H1 (cell line): ENCODE data around the gene PLBD1. TPM values are rescaled to one million over a fixed set of nuclear protein-coding genes. Genes with fewer than 3 reads are reported as not detected.

ENCODE experiments used
- CTCF ChIA-PET: fragments of 300-600 bp; sonication (Branson Sonifier 250); formaldehyde crosslinking; loops from one replicate; lab custom pipeline; 2021; ENCODE audit not compliant: partially characterized antibody; lab: Charles Lee
- POLR2A ChIA-PET: fragments of 300-600 bp; sonication (Branson Sonifier 250); formaldehyde crosslinking; loops from one replicate; lab custom pipeline; 2021; ENCODE audit warnings: inconsistent platforms; ENCODE audit not compliant: partially characterized antibody; lab: Charles Lee
- DNase-seq, 2 experiments: peaks; one replicate each; pipeline versions ENCODE4 v3.0.0 to v3.0.0-alpha.2; 2010 to 2022; ENCODE audit warnings: low spot score in 2 of 2, low read depth in 1 of 2, mixed read lengths in 1 of 2
- FAIRE-seq: peaks from 2 replicates; lab custom pipeline; 2011; peaks lifted over from hg19 to GRCh38; lab: Jason Lieb, UNC
- H2AFZ ChIP-seq: 2 replicates; pipeline ENCODE4 v1.8.1; 2012; ENCODE audit warnings: low read length, inconsistent platforms
- H2AK5ac ChIP-seq: 2 replicates; pipeline ENCODE4 v1.6.1; 2013; ENCODE audit warnings: low read depth, low read length
- H2BK120ac ChIP-seq: replicated peaks from 2 replicates; pipeline ENCODE3; 2013; ENCODE audit warnings: low read depth, low read length, inconsistent platforms
- H2BK12ac ChIP-seq: 2 replicates; pipeline ENCODE4 v1.6.1; 2013; ENCODE audit warnings: low read depth, low read length
- H2BK15ac ChIP-seq: 2 replicates; pipeline ENCODE4 v1.6.1; 2013; ENCODE audit warnings: low read length
- H2BK20ac ChIP-seq: 2 replicates; pipeline ENCODE4 v1.6.1; 2013; ENCODE audit warnings: low read length
- H2BK5ac ChIP-seq: 2 replicates; pipeline ENCODE4 v1.6.1; 2013; ENCODE audit warnings: low read depth, low read length
- H3K14ac ChIP-seq: 2 replicates; pipeline ENCODE4 v1.6.1; 2013; ENCODE audit warnings: inconsistent platforms; ENCODE audit not compliant: insufficient read length
- H3K18ac ChIP-seq: 2 replicates; pipeline ENCODE4 v1.6.1; 2013; ENCODE audit warnings: low read length; ENCODE audit errors: extremely low read depth
- H3K23ac ChIP-seq: 2 replicates; pipeline ENCODE4 v1.6.1; 2013; ENCODE audit warnings: inconsistent platforms; ENCODE audit not compliant: insufficient read length
- H3K23me2 ChIP-seq: 2 replicates; pipeline ENCODE4 v1.6.1; 2013; ENCODE audit warnings: low read depth, low read length
- H3K27ac ChIP-seq: 2 replicates; pipeline ENCODE4 v1.6.1; 2011; ENCODE audit warnings: low read depth, low read length, inconsistent platforms
- H3K27me3 ChIP-seq, 4 experiments: replicated peaks in 1 of 4; 1 replicate in 1 of 4; 2 replicates in 3 of 4; pipeline versions ENCODE4 v1.6.1 to v1.8.1; 2011 to 2013; ENCODE audit warnings: low read length in 3 of 4, mild to moderate bottlenecking in 3 of 4, inconsistent platforms in 2 of 4, mixed read lengths in 2 of 4, moderate library complexity in 1 of 4; ENCODE audit not compliant: control insufficient read depth in 3 of 4, insufficient read depth in 3 of 4; ENCODE audit errors: extremely low read depth in 1 of 4
- H3K36me3 ChIP-seq, 4 experiments: 2 replicates each; pipeline versions ENCODE4 v1.6.1 to v1.8.1; 2011 to 2013; ENCODE audit warnings: mild to moderate bottlenecking in 4 of 4, low read length in 3 of 4, moderate library complexity in 2 of 4, control low read depth in 1 of 4, inconsistent platforms in 1 of 4; ENCODE audit not compliant: insufficient read depth in 4 of 4, control insufficient read depth in 2 of 4
- H3K4ac ChIP-seq: replicated peaks from 2 replicates; pipeline ENCODE3; 2013; ENCODE audit warnings: low read length, low read depth, mixed read lengths, inconsistent platforms; ENCODE audit not compliant: insufficient read length
- H3K4me1 ChIP-seq, 4 experiments: replicated peaks in 1 of 4; 1 replicate in 1 of 4; 2 replicates in 3 of 4; pipeline versions ENCODE4 v1.6.1 to v1.8.1; 2011 to 2013; ENCODE audit warnings: low read length in 3 of 4, inconsistent platforms in 2 of 4, mixed read lengths in 1 of 4; ENCODE audit not compliant: insufficient read depth in 4 of 4, control insufficient read depth in 3 of 4
- H3K4me2 ChIP-seq, 2 experiments: 2 replicates each; pipeline versions ENCODE4 v1.6.1 to v1.8.1; 2011 to 2013; ENCODE audit warnings: low read depth in 2 of 2, low read length in 2 of 2, control low read depth in 1 of 2, inconsistent platforms in 1 of 2, mild to moderate bottlenecking in 1 of 2; ENCODE audit not compliant: insufficient read depth in 1 of 2
- H3K4me3 ChIP-seq, 4 experiments: fragments of 200-600, 300-600 bp in 1 of 4; sonication (generic), shearing (Covaris generic), sonication (Bioruptor Twin) in 1 of 4; 2 replicates each; pipeline versions ENCODE4 v1.5.1 to v1.8.1; 2011 to 2016; ENCODE audit warnings: low read length in 4 of 4, low read depth in 3 of 4, control low read depth in 2 of 4, inconsistent platforms in 2 of 4, mild to moderate bottlenecking in 2 of 4, mixed read lengths in 1 of 4, moderate library complexity in 1 of 4; ENCODE audit not compliant: insufficient read depth in 2 of 4; ENCODE audit errors: extremely low read depth in 1 of 4
- H3K56ac ChIP-seq: replicated peaks from 2 replicates; pipeline ENCODE3; 2013; ENCODE audit warnings: low read depth, mild to moderate bottlenecking, mixed read lengths, low read length, inconsistent platforms; ENCODE audit not compliant: insufficient read length
- H3K79me1 ChIP-seq: 2 replicates; pipeline ENCODE4 v1.6.1; 2013; ENCODE audit warnings: low read depth, low read length, control low read depth
- H3K79me2 ChIP-seq, 2 experiments: 2 replicates each; pipeline versions ENCODE4 v1.6.1 to v1.8.1; 2012 to 2013; ENCODE audit warnings: low read length in 2 of 2, mild to moderate bottlenecking in 2 of 2, inconsistent platforms in 1 of 2; ENCODE audit not compliant: insufficient read depth in 2 of 2, control insufficient read depth in 1 of 2
- H3K9ac ChIP-seq, 4 experiments: replicated peaks in 1 of 4; 1 replicate in 1 of 4; 2 replicates in 3 of 4; pipeline versions ENCODE4 v1.6.1 to v1.8.1; 2011 to 2013; ENCODE audit warnings: low read depth in 3 of 4, low read length in 3 of 4, control low read depth in 2 of 4, mild to moderate bottlenecking in 2 of 4, moderate library complexity in 2 of 4, inconsistent platforms in 1 of 4; ENCODE audit errors: extremely low read depth in 1 of 4
- H3K9me3 ChIP-seq, 2 experiments: 2 replicates each; pipeline versions ENCODE4 v1.6.1 to v1.8.1; 2012 to 2013; ENCODE audit warnings: mild to moderate bottlenecking in 2 of 2, moderate library complexity in 2 of 2, control low read depth in 1 of 2, inconsistent platforms in 1 of 2, low read depth in 1 of 2, low read length in 1 of 2, mixed read lengths in 1 of 2; ENCODE audit not compliant: insufficient read depth in 2 of 2
- H4K20me1 ChIP-seq, 2 experiments: replicated peaks in 1 of 2; 2 replicates each; pipeline versions ENCODE3 to v1.8.1; 2011 to 2013; ENCODE audit warnings: inconsistent platforms in 2 of 2, low read length in 2 of 2, mild to moderate bottlenecking in 1 of 2; ENCODE audit not compliant: insufficient read depth in 2 of 2, control insufficient read depth in 1 of 2
- H4K5ac ChIP-seq: 2 replicates; pipeline ENCODE4 v1.6.1; 2013; ENCODE audit warnings: low read length, low read depth, mixed read lengths, inconsistent platforms; ENCODE audit not compliant: insufficient read length
- H4K8ac ChIP-seq: 2 replicates; pipeline ENCODE4 v1.8.0; 2013; ENCODE audit warnings: mild to moderate bottlenecking, moderate library complexity, low read length, inconsistent platforms; ENCODE audit not compliant: insufficient read depth; ENCODE audit errors: extremely low read depth
- H4K91ac ChIP-seq: replicated peaks from 2 replicates; pipeline ENCODE3; 2013; ENCODE audit warnings: low read length, mixed read lengths, inconsistent platforms; ENCODE audit not compliant: insufficient read length
- BCL11A ChIP-seq, 2 experiments: IDR thresholded peaks; one replicate each; pipeline ENCODE4 v1.6.1; 2011; ENCODE audit warnings: low read depth in 2 of 2, low read length in 2 of 2, mild to moderate bottlenecking in 2 of 2
- CHD1 ChIP-seq: IDR thresholded peaks from 2 replicates; pipeline ENCODE4 v1.6.1; 2012; ENCODE audit warnings: low read depth, low read length, improper control_type of control experiment
- CHD2 ChIP-seq: IDR thresholded peaks from 2 replicates; pipeline ENCODE4 v1.6.1; 2012; ENCODE audit warnings: low read length, improper control_type of control experiment
- EZH2 ChIP-seq: fragments of 200-600 bp; sonication (generic); IDR thresholded peaks from 2 replicates; pipeline ENCODE4 v1.7.1; 2012; ENCODE audit warnings: low read depth, mild to moderate bottlenecking, moderate library complexity, low read length, inconsistent platforms; ENCODE audit not compliant: severe bottlenecking
- JUN ChIP-seq: IDR thresholded peaks from 2 replicates; pipeline ENCODE4 v1.6.1; 2011; ENCODE audit warnings: low read depth, mild to moderate bottlenecking, improper control_type of control experiment, low read length
- KDM1A ChIP-seq: fragments of 200-600, 300-600 bp; sonication (generic); IDR thresholded peaks from 2 replicates; pipeline ENCODE4 v1.7.1; 2016; ENCODE audit warnings: mild to moderate bottlenecking, low read length, borderline replicate concordance
- KDM4A ChIP-seq: IDR thresholded peaks from one replicate; pipeline ENCODE4 v1.7.1; 2012; ENCODE audit warnings: low read depth, mild to moderate bottlenecking, moderate library complexity, low read length, inconsistent platforms; ENCODE audit not compliant: severe bottlenecking
- NANOG ChIP-seq: IDR thresholded peaks from 2 replicates; pipeline ENCODE4 v1.6.1; 2011; ENCODE audit warnings: low read length, low read depth, mild to moderate bottlenecking, inconsistent platforms; ENCODE audit not compliant: insufficient read depth, poor library complexity, severe bottlenecking
- NRF1 ChIP-seq: IDR thresholded peaks from 2 replicates; pipeline ENCODE4 v1.6.1; 2011; ENCODE audit warnings: mild to moderate bottlenecking, low read depth, low read length, improper control_type of control experiment
- RFX5 ChIP-seq: IDR thresholded peaks from 2 replicates; pipeline ENCODE4 v1.6.1; 2011; ENCODE audit warnings: low read depth, low read length, improper control_type of control experiment, borderline replicate concordance
- TCF12 ChIP-seq: IDR thresholded peaks from 2 replicates; pipeline ENCODE4 v1.6.1; 2011; ENCODE audit warnings: low read depth, mild to moderate bottlenecking, low read length
- USF2 ChIP-seq: IDR thresholded peaks from 2 replicates; pipeline ENCODE4 v1.6.1; 2011; ENCODE audit warnings: low read length, improper control_type of control experiment
- YY1 ChIP-seq: IDR thresholded peaks from 2 replicates; pipeline ENCODE4 v1.6.1; 2011; ENCODE audit warnings: low read depth, mild to moderate bottlenecking, low read length
- WGBS, 2 experiments: shearing (Covaris generic) in 1 of 2; methylation state at CpG; one replicate each; pipeline versions ENCODE4 v1.1.6 to v1.1.7; 2013 to 2015; ENCODE audit warnings: low lambda C conversion rate in 2 of 2, mixed read lengths in 2 of 2, inconsistent platforms in 1 of 2, low coverage in 1 of 2, missing lambda C conversion rate in 1 of 2; ENCODE audit not compliant: insufficient replicate concordance in 2 of 2, insufficient coverage in 1 of 2, insufficient read length in 1 of 2; ENCODE audit errors: extremely low coverage in 1 of 2, missing lambda C conversion rate in 1 of 2; 5-methylcytosine and 5-hydroxymethylcytosine counted together
- polyA plus RNA-seq, 7 experiments: library from polyadenylated mRNA; depleted of rRNA in 3 of 7; stranded (reverse) in 5 of 7; unstranded in 2 of 7; fragments of >200 nt in 5 of 7; fragments of 200-250 nt in 2 of 7; gene quantifications; 1 replicate in 5 of 7; 2 replicates in 1 of 7; 4 replicates in 1 of 7; pipeline versions ENCODE4 v1.2.1 to v1.2.3, GENCODE V29; 2011 to 2013; ENCODE audit warnings: missing spikeins in 2 of 7, mixed read lengths in 2 of 7
- total RNA-seq: library from RNA; stranded (reverse); fragmentation: NEBNext Ultra II Directional; extraction: Animal tissue kit (Norgen Biotek cat#: 25700); gene quantifications from 2 replicates; pipeline ENCODE4 v1.2.1, GENCODE V29; 2021

Gene PLBD1
- total and polyA plus RNA-seq, 2 of the 8 experiments (the other 6 are each of a cell fraction or from before 2014, with no cell fraction given) = 6.3 to 12.3 TPM

DNA sequence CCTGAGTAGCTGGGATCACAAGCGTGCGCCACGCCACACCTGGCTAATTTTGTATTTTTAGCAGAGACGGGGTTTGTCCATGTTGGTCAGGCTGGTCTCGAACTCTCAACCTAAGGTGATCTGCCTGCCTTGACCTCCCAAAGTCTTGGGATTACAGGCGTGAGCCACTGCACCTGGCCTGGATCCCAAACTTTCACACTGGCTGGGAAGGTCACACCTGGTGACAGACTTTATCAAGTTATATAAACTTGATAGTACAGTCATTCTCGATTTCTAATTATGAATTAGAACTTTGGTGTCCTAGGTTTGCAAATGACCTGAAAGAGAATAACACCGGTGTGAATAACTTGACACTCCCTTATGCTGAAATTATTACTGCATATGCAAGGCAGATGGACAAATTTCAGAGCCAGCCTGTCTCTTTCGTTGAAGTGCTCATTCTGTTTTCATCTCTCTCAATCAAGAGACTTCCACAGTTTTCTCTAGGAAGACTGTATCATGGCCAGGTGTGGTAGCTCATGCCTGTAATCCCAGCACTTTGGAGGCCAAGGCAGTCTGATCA is 5.9 kb downstream of the PLBD1 start:
- no peak overlapping the region for H4K5ac ChIP-seq
- WGBS, 2 experiments = 83% methylated on average over 9 of the region's 9 CpGs; no CpG with 5 or more reads in 1 of the 2 experiments
- no peaks in the 10 kb centered on the region for H3K79me1 ChIP-seq
- H2AK5ac ChIP-seq = no peak overlapping the region
- no peak overlapping the region for H3K4ac ChIP-seq
- no peak overlapping the region for H3K4me2 ChIP-seq
- no peaks in the 10 kb centered on the region for H4K20me1 ChIP-seq
- no peaks in the 10 kb centered on the region for H3K9me3 ChIP-seq
- H3K23me2 ChIP-seq = no peaks in the 10 kb centered on the region
- no peak overlapping the region for H3K56ac ChIP-seq
- DNase-seq (no peak), FAIRE-seq (no peak)
- no peak overlapping the region for H3K23ac ChIP-seq
- H3K14ac ChIP-seq = no peak overlapping the region
- no peak overlapping the region for H3K9ac ChIP-seq
- 0 out of 7 replicates have a peak, but pooled peaks cover 0 to under 1% (median 0%) of the 10 kb centered on the region in 4 experiments for H3K27me3 ChIP-seq
- no peaks in the 10 kb centered on the region for H3K36me3 ChIP-seq
- no peak overlapping the region for H2BK5ac ChIP-seq
- H3K27ac ChIP-seq = no peak overlapping the region
- ChIA-PET POLR2A (interaction anchor here (0.8 to 1.1 kb wide), 2 partner anchors 9 to 16 kb away, joined by 3 read pairs; no protein-coding TSS in a partner anchor), CTCF (interaction anchor here (4.5 kb wide), 1 partner anchor 10 kb away, joined by 24 read pairs; no protein-coding TSS in a partner anchor)
- H2BK12ac ChIP-seq = no peak overlapping the region
- no peak overlapping the region for H4K91ac ChIP-seq
- no peaks in the 10 kb centered on the region for H3K79me2 ChIP-seq
- H3K4me1 ChIP-seq = no peaks in the 10 kb centered on the region; a peak in 2 of 7 replicates
- no peak overlapping the region for H3K4me3 ChIP-seq
- H3K18ac ChIP-seq = no peak overlapping the region
- no peak overlapping the region for H2BK20ac ChIP-seq
- H2AFZ ChIP-seq = no peak overlapping the region
- H4K8ac ChIP-seq = no peak overlapping the region
- H2BK15ac ChIP-seq = no peak overlapping the region
- no peak overlapping the region for H2BK120ac ChIP-seq
- no peak for TF ChIP-seq KDM4A
- no peak for TF ChIP-seq CHD1
- no peak for TF ChIP-seq NRF1
- TF ChIP-seq YY1 = no peak
- no peak for TF ChIP-seq JUN
- TF ChIP-seq TCF12 = no peak
- no peak for TF ChIP-seq BCL11A (IDR thresholded peaks at IDR 0.05; ENCODE audit: low read depth in 2 of 2, low read length in 2 of 2)
- no peak for TF ChIP-seq RFX5
- no peak for TF ChIP-seq USF2
- TF ChIP-seq EZH2 = no peak
- no peak for TF ChIP-seq KDM1A
- TF ChIP-seq NANOG = no peak
- TF ChIP-seq CHD2 = no peak
